ENCODE results near the gene CNTNAP5.

The CNTNAP5 gene

GRCh38 chr2:124136110-124136509, 111.0 kb downstream of the CNTNAP5 start:
- no peak overlapping the region for H3K4me3 ChIP-seq (ENCODE audit: low read depth, low read length)
- DNase-seq (ENCODE audit: low read depth): no peak
- TF ChIP-seq CTCF (IDR thresholded peaks at IDR 0.05; ENCODE audit: control insufficient read depth, extremely low read depth, insufficient read depth): no peak

GRCh38 chr2:124138076-124138475, 113.0 kb downstream of the CNTNAP5 start:
- no peak for TF ChIP-seq CTCF (IDR thresholded peaks at IDR 0.05; ENCODE audit: control insufficient read depth, extremely low read depth, insufficient read depth)
- DNase-seq (ENCODE audit: low read depth): no peak
- H3K4me3 ChIP-seq (ENCODE audit: low read depth, low read length): no peak overlapping the region

- H3K4me3 ChIP-seq (ENCODE audit: low read depth, low read length): no peak overlapping the region
- TF ChIP-seq CTCF (IDR thresholded peaks at IDR 0.05; ENCODE audit: control insufficient read depth, extremely low read depth, insufficient read depth): no peak
- no peak for DNase-seq (ENCODE audit: low read depth)
These were observed 120.9 kb downstream of the CNTNAP5 start for GRCh38 chr2:124145982-124146381.

GRCh38 chr2:124147552-124147951, 122.5 kb downstream of the CNTNAP5 start:
- TF ChIP-seq CTCF (IDR thresholded peaks at IDR 0.05; ENCODE audit: control insufficient read depth, extremely low read depth, insufficient read depth): no peak
- peak; percentile 22 for DNase-seq (ENCODE audit: low read depth)
- H3K4me3 ChIP-seq (ENCODE audit: low read depth, low read length): no peak overlapping the region

GRCh38 chr2:124149571-124149970, 124.5 kb downstream of the CNTNAP5 start:
- peak; percentile 67 for DNase-seq (ENCODE audit: low read depth)
- H3K4me3 ChIP-seq (ENCODE audit: low read depth, low read length): no peak overlapping the region
- TF ChIP-seq CTCF (IDR thresholded peaks at IDR 0.05; ENCODE audit: control insufficient read depth, extremely low read depth, insufficient read depth): no peak

- TF ChIP-seq CTCF (IDR thresholded peaks at IDR 0.05; ENCODE audit: control insufficient read depth, extremely low read depth, insufficient read depth): no peak
- no peak overlapping the region for H3K4me3 ChIP-seq (ENCODE audit: low read depth, low read length)
- DNase-seq (ENCODE audit: low read depth): no peak
These were observed 126.6 kb downstream of the CNTNAP5 start for GRCh38 chr2:124151691-124152090.

GRCh38 chr2:124153713-124154112, 128.6 kb downstream of the CNTNAP5 start:
- no peak for DNase-seq (ENCODE audit: low read depth)
- no peak for TF ChIP-seq CTCF (IDR thresholded peaks at IDR 0.05; ENCODE audit: control insufficient read depth, extremely low read depth, insufficient read depth)
- H3K4me3 ChIP-seq (ENCODE audit: low read depth, low read length): no peak overlapping the region
